ENCODE results near the gene SAMD13.

- TF ChIP-seq, protein P1, sequence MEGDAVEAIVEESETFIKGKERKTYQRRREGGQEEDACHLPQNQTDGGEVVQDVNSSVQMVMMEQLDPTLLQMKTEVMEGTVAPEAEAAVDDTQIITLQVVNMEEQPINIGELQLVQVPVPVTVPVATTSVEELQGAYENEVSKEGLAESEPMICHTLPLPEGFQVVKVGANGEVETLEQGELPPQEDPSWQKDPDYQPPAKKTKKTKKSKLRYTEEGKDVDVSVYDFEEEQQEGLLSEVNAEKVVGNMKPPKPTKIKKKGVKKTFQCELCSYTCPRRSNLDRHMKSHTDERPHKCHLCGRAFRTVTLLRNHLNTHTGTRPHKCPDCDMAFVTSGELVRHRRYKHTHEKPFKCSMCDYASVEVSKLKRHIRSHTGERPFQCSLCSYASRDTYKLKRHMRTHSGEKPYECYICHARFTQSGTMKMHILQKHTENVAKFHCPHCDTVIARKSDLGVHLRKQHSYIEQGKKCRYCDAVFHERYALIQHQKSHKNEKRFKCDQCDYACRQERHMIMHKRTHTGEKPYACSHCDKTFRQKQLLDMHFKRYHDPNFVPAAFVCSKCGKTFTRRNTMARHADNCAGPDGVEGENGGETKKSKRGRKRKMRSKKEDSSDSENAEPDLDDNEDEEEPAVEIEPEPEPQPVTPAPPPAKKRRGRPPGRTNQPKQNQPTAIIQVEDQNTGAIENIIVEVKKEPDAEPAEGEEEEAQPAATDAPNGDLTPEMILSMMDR (IDR thresholded peaks at IDR 0.05; ENCODE audit: insufficient read depth, low read depth, low read length): no peak
- TF ChIP-seq EZH2 (IDR thresholded peaks at IDR 0.05; ENCODE audit: insufficient read depth, low read length): no peak
Measured at GRCh38 chr1:84319662-84320061, 18.2 kb downstream of the SAMD13 start.
